ENCODE data around the gene CBR4.

CBR4 gene

GRCh38 chr4:169032883-169033645 lies 23.0 kb upstream of the CBR4 start:
- no peak for DNase-seq

- no peak for DNase-seq
These were observed 22.1 kb upstream of the CBR4 start for GRCh38 chr4:169032194-169032593.

GRCh38 chr4:169031392-169031791 lies 21.3 kb upstream of the CBR4 start:
- no peak for DNase-seq

GRCh38 chr4:169030562-169030982 lies 20.5 kb upstream of the CBR4 start:
- DNase-seq = no peak

- DNase-seq = no peak
These were observed 19.9 kb upstream of the CBR4 start for GRCh38 chr4:169029947-169030346.

GRCh38 chr4:169027663-169028062 lies 17.6 kb upstream of the CBR4 start:
- DNase-seq = no peak

GRCh38 chr4:169025184-169025583 lies 15.1 kb upstream of the CBR4 start:
- DNase-seq = no peak

GRCh38 chr4:169024762-169025161 lies 14.7 kb upstream of the CBR4 start:
- DNase-seq = peak; percentile 5

- no peak for DNase-seq
These were observed 8.4 kb upstream of the CBR4 start for GRCh38 chr4:169018406-169018805.

- DNase-seq = no peak
These were observed 7.9 kb upstream of the CBR4 start for GRCh38 chr4:169017971-169018370.

- no peak for DNase-seq
These were observed 5.2 kb upstream of the CBR4 start for GRCh38 chr4:169015186-169015623.

GRCh38 chr4:169014586-169014985 lies 4.5 kb upstream of the CBR4 start:
- no peak for DNase-seq

GRCh38 chr4:169013396-169013795 lies 3.3 kb upstream of the CBR4 start:
- no peak for DNase-seq

- DNase-seq = no peak
These were observed 2.0 kb upstream of the CBR4 start for GRCh38 chr4:169012049-169012448.

- DNase-seq = peak; percentile 55
These were observed 550 bp downstream of the CBR4 start for GRCh38 chr4:169009286-169010124.

GRCh38 chr4:169005453-169006099 lies 4.5 kb downstream of the CBR4 start:
- DNase-seq = no peak

GRCh38 chr4:169000315-169000714 lies 9.7 kb downstream of the CBR4 start:
- no peak for DNase-seq

- DNase-seq = no peak
These were observed 10.2 kb downstream of the CBR4 start for GRCh38 chr4:168999809-169000208.

GRCh38 chr4:168998596-168998995 lies 11.5 kb downstream of the CBR4 start:
- no peak for DNase-seq

GRCh38 chr4:168995537-168996295 lies 14.3 kb downstream of the CBR4 start:
- DNase-seq = no peak

- no peak for DNase-seq
These were observed 15.1 kb downstream of the CBR4 start for GRCh38 chr4:168994958-168995357.

- no peak for DNase-seq
These were observed 16.1 kb downstream of the CBR4 start for GRCh38 chr4:168993714-168994510.
